CD4-positive, alpha-beta memory T cell (primary cell): ENCODE results near the gene ZFYVE27. TPM values are rescaled to one million over a fixed set of nuclear protein-coding genes. Genes with fewer than 3 reads are reported as not detected.
A peak's percentile ranks its signal among the peaks of the same experiment; 100 is the strongest.

ENCODE experiments used
- CTCF ChIA-PET: fragments of 350-600 bp; sonication (Branson Sonifier 250); formaldehyde crosslinking; loops from one replicate; lab custom pipeline; 2021; ENCODE audit warnings: inconsistent platforms; ENCODE audit not compliant: partially characterized antibody; lab: Charles Lee
- POLR2A ChIA-PET: fragments of 350-600 bp; sonication (Branson Sonifier 250); formaldehyde crosslinking; loops from one replicate; lab custom pipeline; 2021; ENCODE audit not compliant: partially characterized antibody; lab: Charles Lee
- DNase-seq, 5 donors: peaks; one replicate each; pipeline versions ENCODE4 v3.0.0 to v3.0.0-alpha.2; 2020 to 2022; ENCODE audit warnings: mixed read lengths in 1 of 5
- H3K27ac ChIP-seq: one replicate; pipeline ENCODE4 v1.7.0; 2013; ENCODE audit warnings: low read depth, low read length
- H3K27me3 ChIP-seq: 2 replicates; pipeline ENCODE4 v1.7.0; 2013; ENCODE audit warnings: mild to moderate bottlenecking, low read length, moderate library complexity; ENCODE audit not compliant: insufficient read depth
- H3K36me3 ChIP-seq: 2 replicates; pipeline ENCODE4 v1.7.0; 2013; ENCODE audit warnings: mild to moderate bottlenecking, low read length, moderate library complexity; ENCODE audit not compliant: insufficient read depth
- H3K4me1 ChIP-seq: 2 replicates; pipeline ENCODE4 v1.7.0; 2013; ENCODE audit warnings: mild to moderate bottlenecking, low read length, moderate library complexity; ENCODE audit not compliant: insufficient read depth
- H3K4me3 ChIP-seq, 2 donors: one replicate each; pipeline ENCODE4 v1.7.0; 2013; ENCODE audit warnings: low read length in 2 of 2, mild to moderate bottlenecking in 1 of 2
- H3K9me3 ChIP-seq, 2 donors: one replicate each; pipeline ENCODE4 v1.7.0; 2013; ENCODE audit warnings: low read length in 2 of 2, control low read depth in 1 of 2; ENCODE audit not compliant: control insufficient read depth in 1 of 2
- H3K27ac Mint-ChIP-seq, 7 donors: one replicate each; pipeline ENCODE4 v1.8.0; 2020 to 2021; ENCODE audit warnings: mixed read lengths in 7 of 7, mild to moderate bottlenecking in 6 of 7, inconsistent platforms in 3 of 7, moderate library complexity in 3 of 7
- H3K27me3 Mint-ChIP-seq, 2 donors: one replicate each; pipeline ENCODE4 v1.8.0; 2020 to 2021; ENCODE audit warnings: mixed read lengths in 2 of 2
- H3K36me3 Mint-ChIP-seq, 2 donors: one replicate each; pipeline ENCODE4 v1.8.0; 2020 to 2021; ENCODE audit warnings: mixed read lengths in 2 of 2, inconsistent platforms in 1 of 2, mild to moderate bottlenecking in 1 of 2
- H3K4me1 Mint-ChIP-seq, 4 donors: one replicate each; pipeline ENCODE4 v1.8.0; 2020 to 2021; ENCODE audit warnings: mixed read lengths in 4 of 4, mild to moderate bottlenecking in 1 of 4
- H3K4me3 Mint-ChIP-seq, 8 donors: one replicate each; pipeline ENCODE4 v1.8.0; 2020 to 2021; ENCODE audit warnings: mixed read lengths in 8 of 8, mild to moderate bottlenecking in 7 of 8, moderate library complexity in 6 of 8, inconsistent platforms in 3 of 8
- H3K9me3 Mint-ChIP-seq, 8 donors: one replicate each; pipeline ENCODE4 v1.8.0; 2020 to 2021; ENCODE audit warnings: mixed read lengths in 8 of 8, mild to moderate bottlenecking in 5 of 8, inconsistent platforms in 3 of 8, moderate library complexity in 1 of 8
- intact Hi-C: fragments of 100-400 bp; cut with micrococcal nuclease; formaldehyde crosslinking; loops from one replicate; pipeline ENCODE4 v1.15.1; 2023
- polyA plus RNA-seq, 2 donors: library from polyadenylated mRNA; unstranded; fragments of 300-500 nt; fragmentation: Illumina TruSeq; gene quantifications; one replicate each; pipeline ENCODE4 v1.2.3, GENCODE V29; 2021
- total RNA-seq, 2 experiments: library from RNA; stranded (reverse); gene quantifications; one replicate each; pipeline ENCODE4 v1.2.3, GENCODE V29; 2021

Gene ZFYVE27
- total and polyA plus RNA-seq, 4 experiments from 2014 or later = 26.8 to 64.5 (median 44.1) TPM

GRCh38 chr10:97788552-97789442, 51.9 kb downstream of the ZFYVE27 start:
- Histone ChIP-seq H3K36me3 (no peaks in the 10 kb centered on the region), H3K9me3 (no peaks in the 10 kb centered on the region), H3K27ac (no peak overlapping the region), H3K27me3 (no peaks in the 10 kb centered on the region), H3K4me3 (no peak overlapping the region), H3K4me1 (peaks cover 10% of the 10 kb centered on the region)
- ChIA-PET CTCF (interaction anchor here (12.9 kb wide), 1 partner anchor 81 kb away, joined by 392 read pairs; no protein-coding TSS in a partner anchor), POLR2A (no interaction called here)
- DNase-seq = no peak
- no peaks in the 10 kb centered on the region for H3K9me3 Mint-ChIP-seq
- peak overlapping the region in 1 of 7 donors; percentile 15 for H3K27ac Mint-ChIP-seq
- peaks cover 3 to 13% (median 7%) of the 10 kb centered on the region in 4 donors for H3K4me1 Mint-ChIP-seq
- H3K36me3 Mint-ChIP-seq = no peaks in the 10 kb centered on the region
- H3K27me3 Mint-ChIP-seq = peaks cover 2% of the 10 kb centered on the region in 2 donors
- no peak overlapping the region for H3K4me3 Mint-ChIP-seq
- intact Hi-C loops = no loop called here

GRCh38 chr10:97789770-97790397, 53.0 kb downstream of the ZFYVE27 start:
- Histone ChIP-seq H3K36me3 (no peaks in the 10 kb centered on the region), H3K27me3 (no peaks in the 10 kb centered on the region), H3K27ac (no peak overlapping the region), H3K4me3 (no peak overlapping the region), H3K9me3 (no peaks in the 10 kb centered on the region), H3K4me1 (peaks cover 10% of the 10 kb centered on the region)
- Mint-ChIP-seq H3K4me1 (peaks cover 3 to 13% (median 7%) of the 10 kb centered on the region in 4 donors), H3K27me3 (peaks cover 2% of the 10 kb centered on the region in 2 donors), H3K36me3 (no peaks in the 10 kb centered on the region), H3K27ac (no peak overlapping the region), H3K4me3 (no peak overlapping the region), H3K9me3 (no peaks in the 10 kb centered on the region)
- CTCF ChIA-PET = interaction anchor here (1.1 to 12.9 kb wide), 9 partner anchors 10 to 238 kb away, joined by 3 to 392 read pairs (median 12); partner anchors contain the start of gene GOLGA7B
- POLR2A ChIA-PET = interaction anchor here (1.9 kb wide), 1 partner anchor 8 kb away, joined by 5 read pairs; no protein-coding TSS in a partner anchor
- intact Hi-C loops = loop anchor here (5.0 kb wide), 2 partner anchors 62 to 257 kb away; no protein-coding TSS in a partner anchor
- DNase-seq = no peak

- ChIA-PET CTCF (interaction anchor here (0.6 to 12.9 kb wide), 33 partner anchors 9 to 433 kb away, joined by 3 to 392 read pairs (median 5); partner anchors contain the start of genes AVPI1 and GOLGA7B), POLR2A (interaction anchor here (0.9 to 3.1 kb wide), 5 partner anchors 10 to 78 kb away, joined by 3 to 26 read pairs (median 3); partner anchors contain the start of genes GOLGA7B and ZFYVE27)
- H3K4me1 ChIP-seq = peaks cover 30% of the 10 kb centered on the region
- H3K4me3 ChIP-seq = no peak overlapping the region
- no peak overlapping the region for H3K4me3 Mint-ChIP-seq
- no peaks in the 10 kb centered on the region for H3K36me3 ChIP-seq
- DNase-seq = peak; percentile 62 to 76 (median 65)
- H3K27me3 ChIP-seq = no peaks in the 10 kb centered on the region
- peak overlapping the region in 4 of 7 donors; percentile 42 to 52 (median 49) for H3K27ac Mint-ChIP-seq
- H3K27me3 Mint-ChIP-seq = peaks cover 2% of the 10 kb centered on the region in 2 donors
- peaks cover 17 to 34% (median 23%) of the 10 kb centered on the region in 4 donors for H3K4me1 Mint-ChIP-seq
- no peaks in the 10 kb centered on the region for H3K36me3 Mint-ChIP-seq
- no peaks in the 10 kb centered on the region for H3K9me3 Mint-ChIP-seq
- no peak overlapping the region for H3K27ac ChIP-seq
- intact Hi-C loops = loop anchor here (1.0 to 5.0 kb wide), 3 partner anchors 60 to 255 kb away; no protein-coding TSS in a partner anchor
- no peaks in the 10 kb centered on the region for H3K9me3 ChIP-seq
These were observed 55.1 kb downstream of the ZFYVE27 start for GRCh38 chr10:97791824-97792721.

- no peak overlapping the region for H3K27ac ChIP-seq
- Mint-ChIP-seq H3K4me1 (peaks cover 20 to 46% (median 29%) of the 10 kb centered on the region in 4 donors), H3K27me3 (no peaks in the 10 kb centered on the region), H3K36me3 (peaks cover 0 to 4% of the 10 kb centered on the region in 2 donors), H3K9me3 (peaks cover 3 to 21% (median 7%) of the 10 kb centered on the region in 8 donors), H3K27ac (peak overlapping the region in 3 of 7 donors; percentile 64 to 74 (median 67)), H3K4me3 (peak overlapping the region in 2 of 8 donors; percentile 86 to 88)
- H3K4me3 ChIP-seq = no peak overlapping the region
- ChIA-PET CTCF (interaction anchor here (0.8 to 12.9 kb wide), 4 partner anchors 34 to 74 kb away, joined by 3 to 392 read pairs (median 6); partner anchors contain the start of gene GOLGA7B), POLR2A (interaction anchor here (0.6 to 2.7 kb wide), 4 partner anchors 16 to 158 kb away, joined by 4 to 11 read pairs (median 4); partner anchors contain the start of gene GOLGA7B)
- no peaks in the 10 kb centered on the region for H3K36me3 ChIP-seq
- intact Hi-C loops = loop anchor here (1.0 kb wide), 1 partner anchor 73 kb away; no protein-coding TSS in a partner anchor
- no peaks in the 10 kb centered on the region for H3K9me3 ChIP-seq
- peaks cover 36% of the 10 kb centered on the region for H3K4me1 ChIP-seq
- no peaks in the 10 kb centered on the region for H3K27me3 ChIP-seq
- no peak for DNase-seq
These were observed 59.0 kb downstream of the ZFYVE27 start for GRCh38 chr10:97795886-97796285.

GRCh38 chr10:97796651-97797050, 59.7 kb downstream of the ZFYVE27 start:
- Histone ChIP-seq H3K9me3 (no peaks in the 10 kb centered on the region), H3K27me3 (no peaks in the 10 kb centered on the region), H3K4me1 (peaks cover 35% of the 10 kb centered on the region), H3K27ac (no peak overlapping the region), H3K4me3 (peak overlapping the region; percentile 26 to 46), H3K36me3 (no peaks in the 10 kb centered on the region)
- intact Hi-C loops = loop anchor here (1.0 kb wide), 1 partner anchor 73 kb away; no protein-coding TSS in a partner anchor
- Mint-ChIP-seq H3K27me3 (no peaks in the 10 kb centered on the region), H3K4me3 (peak overlapping the region; percentile 59 to 88 (median 82)), H3K9me3 (peaks cover 3 to 21% (median 7%) of the 10 kb centered on the region in 8 donors), H3K27ac (peak overlapping the region; percentile 38 to 92 (median 74)), H3K36me3 (peaks cover 0 to 4% of the 10 kb centered on the region in 2 donors), H3K4me1 (peaks cover 20 to 41% (median 29%) of the 10 kb centered on the region in 4 donors)
- POLR2A ChIA-PET = interaction anchor here (0.6 to 2.7 kb wide), 5 partner anchors 15 to 159 kb away, joined by 3 to 11 read pairs (median 4); partner anchors contain the start of genes AVPI1 and GOLGA7B
- DNase-seq = peak in 4 of 5 donors; percentile 32 to 54 (median 47)
- CTCF ChIA-PET = interaction anchor here (0.7 to 12.9 kb wide), 3 partner anchors 34 to 249 kb away, joined by 3 to 392 read pairs (median 7); no protein-coding TSS in a partner anchor
